Upper lobe of left lung (tissue), 6 donors: ENCODE measurements around the gene NCF2. TPM values are rescaled to one million over a fixed set of nuclear protein-coding genes. Genes with fewer than 3 reads are reported as not detected.

Experiments used
- ATAC-seq, 2 donors: fragments of 200-7000 bp; cut with Tn5 transposase; one replicate each; pipeline ENCODE4 v1.9.1; 2022; ENCODE audit warnings: mild to moderate bottlenecking in 2 of 2, moderate library complexity in 2 of 2; ENCODE audit not compliant: low FRiP score in 2 of 2
- DNase-seq, 2 donors: peaks; one replicate each; pipeline ENCODE4 v3.0.0-alpha.2; 2019 to 2020
- H3K27ac ChIP-seq, 4 donors: fragments of 200-600 bp; sonication (generic); one replicate each; pipeline ENCODE4 v1.5.1; 2016 to 2019
- H3K27me3 ChIP-seq, 4 donors: fragments of 200-600 bp; sonication (generic); one replicate each; pipeline ENCODE4 v1.5.1; 2017 to 2019
- H3K36me3 ChIP-seq, 4 donors: fragments of 200-600 bp; sonication (generic); one replicate each; pipeline ENCODE4 v1.5.1; 2016 to 2019
- H3K4me1 ChIP-seq, 4 donors: fragments of 200-600 bp; sonication (generic); one replicate each; pipeline ENCODE4 v1.5.1; 2018 to 2019
- H3K4me3 ChIP-seq, 4 donors: fragments of 200-600 bp; sonication (generic); one replicate each; pipeline ENCODE4 v1.5.1; 2017 to 2019; ENCODE audit warnings: mild to moderate bottlenecking in 2 of 4, moderate library complexity in 1 of 4
- H3K9me3 ChIP-seq, 4 donors: fragments of 200-600 bp; sonication (generic); one replicate each; pipeline ENCODE4 v1.5.1; 2018 to 2019
- EP300 ChIP-seq, 4 donors: sonication (generic); formaldehyde crosslinking; IDR thresholded peaks; one replicate each; pipeline ENCODE4 v1.5.1; 2017; ENCODE audit warnings: antibody characterized with exemption in 4 of 4, control low read depth in 2 of 4
- POLR2A ChIP-seq, 4 donors: fragments of 450-650 bp; IDR thresholded peaks; one replicate each; pipeline ENCODE4 v1.5.1; 2016 to 2017; ENCODE audit warnings: antibody characterized with exemption in 4 of 4, mild to moderate bottlenecking in 2 of 4
- POLR2AphosphoS5 ChIP-seq, 2 donors: sonication (generic); formaldehyde crosslinking; IDR thresholded peaks; one replicate each; pipeline ENCODE4 v1.5.1; 2017; ENCODE audit warnings: antibody characterized with exemption in 2 of 2
- WGBS, 2 donors: methylation state at CpG; one replicate each; pipeline ENCODE4 v1.1.5; 2017 to 2018; 5-methylcytosine and 5-hydroxymethylcytosine counted together
- total RNA-seq, 6 donors: library from RNA; depleted of rRNA in 4 of 6; stranded (reverse); fragments of >200 nt in 4 of 6; gene quantifications; one replicate each; pipeline versions ENCODE4 v1.1.0 to v1.2.1, GENCODE V29; 2016 to 2021
- TF ChIP-seq, protein P1 (sequence below), 6 experiments: fragments of 450-650 bp in 4 of 6; fragments of 200-600 bp in 2 of 6; sonication (generic) in 2 of 6; IDR thresholded peaks; one replicate each; pipeline ENCODE4 v1.5.1; 2016 to 2019; ENCODE audit warnings: antibody characterized with exemption in 6 of 6
- donor health status: DM: no; HTN: no; CAD: no; lungs with moderate emphysema.
- donor health status: DM: no; HTN: yes; CAD: no; lungs with severe emphysema.

NCF2 gene
- total RNA-seq, 6 donors from 2014 or later = 68.5 to 202 (median 143) TPM

DNA sequence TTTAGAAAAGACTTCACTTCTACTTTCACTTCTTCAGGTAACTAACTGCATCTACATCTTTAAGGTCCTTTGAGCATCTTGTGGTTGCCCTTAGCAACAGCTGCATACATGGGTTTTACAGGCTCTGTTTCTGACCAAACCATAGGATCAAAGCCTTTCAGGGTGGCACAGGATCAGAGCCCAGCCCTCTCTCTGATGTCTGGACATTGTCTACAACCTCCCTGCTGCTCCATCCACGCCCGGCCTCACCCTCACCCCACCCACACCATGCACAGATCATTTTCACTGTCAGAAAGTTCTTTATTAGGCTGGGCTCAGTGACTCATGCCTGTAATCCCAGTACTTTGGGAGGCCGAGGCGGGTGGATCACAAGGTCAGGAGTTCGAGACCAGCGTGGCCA lies 5.2 kb downstream of the NCF2 start:
- no peak for DNase-seq
- Histone ChIP-seq H3K36me3 (no peaks in the 10 kb centered on the region), H3K9me3 (no peaks in the 10 kb centered on the region), H3K4me1 (peaks cover 15 to 38% (median 33%) of the 10 kb centered on the region in 4 donors), H3K27ac (peak overlapping the region in 3 of 4 donors; percentile 24 to 78 (median 42)), H3K4me3 (no peak overlapping the region), H3K27me3 (no peaks in the 10 kb centered on the region)
- no peak for ATAC-seq
- TF ChIP-seq EP300 (IDR thresholded peaks at IDR 0.05) (no peak), POLR2A (IDR thresholded peaks at IDR 0.05) (no peak), POLR2AphosphoS5 (IDR thresholded peaks at IDR 0.05) (no peak)
- TF ChIP-seq, protein P1, sequence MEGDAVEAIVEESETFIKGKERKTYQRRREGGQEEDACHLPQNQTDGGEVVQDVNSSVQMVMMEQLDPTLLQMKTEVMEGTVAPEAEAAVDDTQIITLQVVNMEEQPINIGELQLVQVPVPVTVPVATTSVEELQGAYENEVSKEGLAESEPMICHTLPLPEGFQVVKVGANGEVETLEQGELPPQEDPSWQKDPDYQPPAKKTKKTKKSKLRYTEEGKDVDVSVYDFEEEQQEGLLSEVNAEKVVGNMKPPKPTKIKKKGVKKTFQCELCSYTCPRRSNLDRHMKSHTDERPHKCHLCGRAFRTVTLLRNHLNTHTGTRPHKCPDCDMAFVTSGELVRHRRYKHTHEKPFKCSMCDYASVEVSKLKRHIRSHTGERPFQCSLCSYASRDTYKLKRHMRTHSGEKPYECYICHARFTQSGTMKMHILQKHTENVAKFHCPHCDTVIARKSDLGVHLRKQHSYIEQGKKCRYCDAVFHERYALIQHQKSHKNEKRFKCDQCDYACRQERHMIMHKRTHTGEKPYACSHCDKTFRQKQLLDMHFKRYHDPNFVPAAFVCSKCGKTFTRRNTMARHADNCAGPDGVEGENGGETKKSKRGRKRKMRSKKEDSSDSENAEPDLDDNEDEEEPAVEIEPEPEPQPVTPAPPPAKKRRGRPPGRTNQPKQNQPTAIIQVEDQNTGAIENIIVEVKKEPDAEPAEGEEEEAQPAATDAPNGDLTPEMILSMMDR (IDR thresholded peaks at IDR 0.05) = no peak
- WGBS, 2 donors = 76 to 90% methylated on average over 6 of the region's 6 CpGs

DNA sequence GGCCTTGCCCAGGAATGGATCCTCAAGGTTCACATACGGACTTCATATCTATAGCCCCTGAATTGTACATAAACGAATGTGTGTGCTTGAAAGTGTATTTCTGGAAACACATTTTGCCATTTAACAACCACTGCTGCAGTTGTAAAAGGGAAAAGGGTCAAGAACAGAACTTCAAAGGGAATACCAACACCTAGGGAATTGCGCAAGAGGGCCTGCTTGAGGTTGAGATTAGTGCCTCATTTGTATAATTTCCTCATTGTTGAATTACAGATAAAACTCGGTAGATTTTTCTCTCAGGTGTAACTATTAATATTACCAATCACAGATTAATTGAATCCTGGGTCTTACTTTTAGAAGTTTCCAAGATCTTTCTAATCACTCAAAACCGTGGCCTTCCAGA lies 6.1 kb downstream of the NCF2 start:
- ATAC-seq (no peak), DNase-seq (peak in 1 of 2 donors; percentile 75)
- TF ChIP-seq EP300 (IDR thresholded peaks at IDR 0.05) = no peak
- TF ChIP-seq, protein P1 (IDR thresholded peaks at IDR 0.05) = no peak
- TF ChIP-seq POLR2AphosphoS5 (IDR thresholded peaks at IDR 0.05) = no peak
- TF ChIP-seq POLR2A (IDR thresholded peaks at IDR 0.05) = no peak
- H3K27ac ChIP-seq = peak overlapping the region; percentile 25 to 78 (median 69)
- no peaks in the 10 kb centered on the region for H3K36me3 ChIP-seq
- H3K9me3 ChIP-seq = no peaks in the 10 kb centered on the region
- no peak overlapping the region for H3K4me3 ChIP-seq
- H3K4me1 ChIP-seq = peaks cover 15 to 38% (median 34%) of the 10 kb centered on the region in 4 donors
- H3K27me3 ChIP-seq = no peaks in the 10 kb centered on the region
- WGBS, 2 donors = 55 to 61% methylated on average over 5 of the region's 5 CpGs

DNA sequence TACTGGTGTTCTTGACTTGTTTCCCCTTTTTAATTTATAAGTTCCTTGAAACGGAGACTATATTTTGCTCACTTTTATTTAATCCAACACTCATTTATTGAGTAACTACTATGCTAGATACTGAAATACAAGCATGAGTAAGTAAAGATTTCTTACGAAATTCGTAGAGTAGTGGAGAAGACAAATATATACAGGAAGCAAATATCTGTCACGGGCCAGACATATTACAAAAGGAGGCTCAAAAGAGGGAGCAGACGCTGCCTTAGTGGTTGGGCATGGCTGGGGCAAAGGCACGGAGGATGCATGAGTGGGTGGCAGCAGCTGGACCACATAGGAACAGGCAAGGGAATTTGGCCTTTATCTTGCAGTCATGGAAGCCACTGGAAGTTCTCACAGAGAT lies 6.8 kb downstream of the NCF2 start:
- Histone ChIP-seq H3K27ac (peak overlapping the region; percentile 39 to 78 (median 69)), H3K9me3 (no peaks in the 10 kb centered on the region), H3K36me3 (no peaks in the 10 kb centered on the region), H3K27me3 (no peaks in the 10 kb centered on the region), H3K4me1 (peaks cover 20 to 38% (median 36%) of the 10 kb centered on the region in 4 donors), H3K4me3 (no peak overlapping the region)
- WGBS, 2 donors = 44 to 59% methylated on average over 6 of the region's 6 CpGs
- TF ChIP-seq POLR2AphosphoS5 (IDR thresholded peaks at IDR 0.05) (no peak), EP300 (IDR thresholded peaks at IDR 0.05) (peak in 1 of 4 donors; percentile 40), POLR2A (IDR thresholded peaks at IDR 0.05) (peak in 1 of 4 donors; percentile 50)
- TF ChIP-seq, protein P1 (IDR thresholded peaks at IDR 0.05) = no peak
- DNase-seq (peak in 1 of 2 donors; percentile 72), ATAC-seq (peak; percentile 53 to 72)

DNA sequence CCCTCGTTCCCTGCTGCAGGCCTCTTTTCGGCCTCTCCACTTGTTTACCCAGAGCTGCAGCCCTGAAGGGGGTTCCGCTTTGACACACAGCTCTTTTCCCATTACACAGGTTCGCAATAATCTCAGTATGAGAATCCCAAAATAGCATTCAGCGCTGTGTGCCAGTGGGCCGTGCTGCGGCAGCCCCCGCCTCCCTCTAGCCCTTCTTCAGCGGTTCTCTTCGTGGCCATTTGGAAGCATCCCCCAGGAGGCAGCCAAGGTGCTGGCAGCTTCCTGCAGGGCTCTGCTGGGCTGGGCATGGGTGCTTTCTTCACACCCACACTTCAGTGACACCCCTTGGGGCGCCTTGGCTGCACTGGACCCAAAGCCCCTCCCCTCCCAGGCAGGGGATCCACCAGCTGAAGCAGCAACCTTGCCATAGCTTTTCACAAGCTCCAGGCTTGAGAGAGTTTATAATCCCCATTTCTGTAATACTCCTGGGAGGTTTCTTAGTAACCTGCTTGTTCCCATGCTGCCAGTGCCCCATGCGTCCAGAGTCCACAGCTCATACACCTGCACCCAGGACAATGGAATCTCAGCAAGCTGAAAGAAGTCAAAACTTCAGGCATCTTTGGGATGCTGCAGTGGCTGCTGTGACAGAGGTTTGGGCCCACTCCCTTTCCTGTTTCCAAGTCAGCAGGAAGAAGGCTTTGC lies 8.1 kb downstream of the NCF2 start:
- Histone ChIP-seq H3K27ac (peak overlapping the region; percentile 39 to 78 (median 69)), H3K36me3 (no peaks in the 10 kb centered on the region), H3K4me1 (peaks cover 20 to 41% (median 38%) of the 10 kb centered on the region in 4 donors), H3K27me3 (no peaks in the 10 kb centered on the region), H3K9me3 (no peaks in the 10 kb centered on the region), H3K4me3 (no peak overlapping the region)
- 64 to 66% methylated on average over 10 to 12 of the region's 12 CpGs for WGBS, 2 donors
- DNase-seq (peak in 1 of 2 donors; percentile 51), ATAC-seq (no peak)
- TF ChIP-seq EP300 (IDR thresholded peaks at IDR 0.05) (no peak), POLR2A (IDR thresholded peaks at IDR 0.05) (no peak)
- TF ChIP-seq, protein P1 (IDR thresholded peaks at IDR 0.05) = no peak
